HCT116 (cell line): ENCODE results near the gene WSCD2.

Experiments used
- CTCF ChIP-seq, 3 experiments: fragments of 200-600 bp in 1 of 3; sonication (generic) in 1 of 3; IDR thresholded peaks in 2 of 3; conservative IDR thresholded peaks in 1 of 3; 2 replicates each; pipeline ENCODE4 v1.5.1; 2012 to 2017; ENCODE audit warnings: low read depth in 2 of 3, low read length in 2 of 3, antibody characterized with exemption in 1 of 3, borderline replicate concordance in 1 of 3, control low read depth in 1 of 3, mild to moderate bottlenecking in 1 of 3, mixed read lengths in 1 of 3, mixed run types in 1 of 3, moderate library complexity in 1 of 3; ENCODE audit not compliant: insufficient read depth in 1 of 3
- ELF1 ChIP-seq: IDR thresholded peaks from 2 replicates; pipeline ENCODE4 v1.6.1; 2012; ENCODE audit warnings: low read depth, borderline replicate concordance
- EZH2 ChIP-seq: fragments of 200-600 bp; sonication (generic); IDR thresholded peaks from 2 replicates; pipeline ENCODE4 v1.6.1; 2017; ENCODE audit warnings: antibody characterized with exemption, mixed run types
- JUND ChIP-seq: IDR thresholded peaks from 2 replicates; pipeline ENCODE4 v1.6.1; 2012
- MAX ChIP-seq: IDR thresholded peaks from 2 replicates; pipeline ENCODE4 v1.6.1; 2012
- POLR2A ChIP-seq: IDR thresholded peaks from 2 replicates; pipeline ENCODE4 v1.7.0; 2011; ENCODE audit warnings: borderline replicate concordance; ENCODE audit not compliant: insufficient read depth, insufficient read length; ENCODE audit errors: extremely low read depth
- POLR2AphosphoS5 ChIP-seq: IDR thresholded peaks from 2 replicates; pipeline ENCODE4 v1.6.1; 2011; ENCODE audit warnings: mild to moderate bottlenecking, low read depth, low read length, moderate library complexity
- REST ChIP-seq: IDR thresholded peaks from 2 replicates; pipeline ENCODE4 v1.6.1; 2012; ENCODE audit warnings: low read depth
- SRF ChIP-seq: IDR thresholded peaks from 2 replicates; pipeline ENCODE4 v1.6.1; 2012; ENCODE audit warnings: low read depth
- YY1 ChIP-seq: IDR thresholded peaks from 2 replicates; pipeline ENCODE4 v1.6.1; 2011; ENCODE audit warnings: low read length, low read depth, moderate library complexity, mild to moderate bottlenecking; ENCODE audit not compliant: insufficient replicate concordance; ENCODE audit errors: extremely low read depth
- ZNF274 ChIP-seq: fragments of 200-500 bp; sonication (Bioruptor generic); IDR thresholded peaks from 2 replicates; pipeline ENCODE4 v1.6.1; 2014; ENCODE audit warnings: mild to moderate bottlenecking, low read depth, low read length, inconsistent platforms

- TF ChIP-seq POLR2A (no peak), JUND (no peak), CTCF (IDR thresholded peaks at IDR 0.05 in 2 of 3, conservative IDR thresholded peaks at IDR 0.05 in 1 of 3; ENCODE audit: borderline replicate concordance in 1 of 3, insufficient read depth in 1 of 3, low read depth in 2 of 3, low read length in 2 of 3) (no peak), YY1 (no peak), REST (no peak), EZH2 (no peak), POLR2AphosphoS5 (no peak), ELF1 (no peak), SRF (no peak), MAX (no peak), ZNF274 (no peak)
Measured at GRCh38 chr12:108173160-108173559, 44.1 kb downstream of the WSCD2 start.
